Epithelial cell of esophagus (primary cell): Measurements from ENCODE around the gene ZMYND11.

ENCODE experiments used
- DNase-seq: peaks from one replicate; pipeline ENCODE4 v3.0.0; 2010; ENCODE audit warnings: low read depth
- H3K4me3 ChIP-seq: 2 replicates; pipeline ENCODE4 v1.5.1; 2011; ENCODE audit warnings: mild to moderate bottlenecking, low read length, control low read depth
- TF ChIP-seq, protein P1 (sequence below): IDR thresholded peaks from 2 replicates; pipeline ENCODE4 v1.5.1; 2011; ENCODE audit warnings: low read depth, mild to moderate bottlenecking, low read length, control low read depth, inconsistent platforms; ENCODE audit not compliant: insufficient read depth; ENCODE audit errors: missing control alignments

ZMYND11 gene

DNA sequence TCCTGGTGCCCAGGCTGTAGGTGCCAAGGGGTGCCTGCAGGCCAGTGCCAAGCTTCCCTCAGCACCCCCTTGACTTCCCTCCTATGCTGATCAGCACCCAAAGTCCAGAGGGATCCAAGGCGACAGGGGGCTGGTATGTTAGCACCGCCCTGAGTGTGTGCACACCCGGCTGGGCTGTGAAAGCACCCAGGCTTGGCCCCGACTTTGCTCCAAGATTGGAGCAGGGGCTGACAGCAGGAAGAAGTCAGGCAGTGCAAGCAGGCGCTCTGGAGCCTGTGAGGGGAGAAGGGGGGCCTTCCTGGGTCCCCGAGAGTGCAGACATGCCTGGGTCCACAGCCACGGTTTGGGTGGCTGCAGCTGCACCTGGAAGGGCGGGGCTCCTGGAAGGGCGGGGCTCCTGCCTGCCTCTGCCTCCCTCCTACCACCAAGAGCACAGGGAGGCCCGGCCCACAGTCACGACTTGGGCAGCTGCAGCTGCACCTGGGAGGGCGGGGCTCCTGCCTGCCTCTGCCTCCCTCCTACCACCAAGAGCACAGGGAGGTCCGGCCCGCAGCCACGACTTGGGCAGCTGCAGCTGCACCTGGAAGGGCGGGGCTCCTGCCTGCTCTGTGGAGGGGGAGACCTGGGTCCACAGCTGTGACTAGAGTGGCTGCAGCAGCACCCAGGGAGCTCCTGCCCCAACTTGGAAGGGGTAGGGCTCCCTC lies 30.2 kb upstream of the ZMYND11 start:
- no peak for DNase-seq
- TF ChIP-seq, protein P1, sequence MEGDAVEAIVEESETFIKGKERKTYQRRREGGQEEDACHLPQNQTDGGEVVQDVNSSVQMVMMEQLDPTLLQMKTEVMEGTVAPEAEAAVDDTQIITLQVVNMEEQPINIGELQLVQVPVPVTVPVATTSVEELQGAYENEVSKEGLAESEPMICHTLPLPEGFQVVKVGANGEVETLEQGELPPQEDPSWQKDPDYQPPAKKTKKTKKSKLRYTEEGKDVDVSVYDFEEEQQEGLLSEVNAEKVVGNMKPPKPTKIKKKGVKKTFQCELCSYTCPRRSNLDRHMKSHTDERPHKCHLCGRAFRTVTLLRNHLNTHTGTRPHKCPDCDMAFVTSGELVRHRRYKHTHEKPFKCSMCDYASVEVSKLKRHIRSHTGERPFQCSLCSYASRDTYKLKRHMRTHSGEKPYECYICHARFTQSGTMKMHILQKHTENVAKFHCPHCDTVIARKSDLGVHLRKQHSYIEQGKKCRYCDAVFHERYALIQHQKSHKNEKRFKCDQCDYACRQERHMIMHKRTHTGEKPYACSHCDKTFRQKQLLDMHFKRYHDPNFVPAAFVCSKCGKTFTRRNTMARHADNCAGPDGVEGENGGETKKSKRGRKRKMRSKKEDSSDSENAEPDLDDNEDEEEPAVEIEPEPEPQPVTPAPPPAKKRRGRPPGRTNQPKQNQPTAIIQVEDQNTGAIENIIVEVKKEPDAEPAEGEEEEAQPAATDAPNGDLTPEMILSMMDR, result no peak
- H3K4me3 ChIP-seq, result no peak overlapping the region

DNA sequence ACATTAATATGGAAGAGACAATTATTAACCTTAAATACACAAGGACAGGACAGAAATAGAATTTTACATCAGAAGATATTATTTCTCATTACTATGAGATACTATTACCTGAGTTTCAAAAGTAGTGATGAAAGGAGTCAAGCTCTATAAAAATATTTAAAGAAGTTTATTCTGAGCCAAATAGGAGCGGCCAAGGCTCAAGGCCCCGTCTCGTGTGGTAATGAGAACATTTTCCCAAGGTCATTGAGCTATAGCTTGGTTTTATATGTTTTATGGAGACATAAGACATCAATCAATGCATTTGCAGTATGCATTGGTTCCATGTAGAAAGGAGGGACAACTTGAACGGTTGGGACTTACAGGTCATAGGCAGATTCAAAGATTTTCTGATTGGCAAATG lies 29.4 kb upstream of the ZMYND11 start:
- TF ChIP-seq, protein P1, result no peak
- DNase-seq, result no peak
- H3K4me3 ChIP-seq, result no peak overlapping the region

DNA sequence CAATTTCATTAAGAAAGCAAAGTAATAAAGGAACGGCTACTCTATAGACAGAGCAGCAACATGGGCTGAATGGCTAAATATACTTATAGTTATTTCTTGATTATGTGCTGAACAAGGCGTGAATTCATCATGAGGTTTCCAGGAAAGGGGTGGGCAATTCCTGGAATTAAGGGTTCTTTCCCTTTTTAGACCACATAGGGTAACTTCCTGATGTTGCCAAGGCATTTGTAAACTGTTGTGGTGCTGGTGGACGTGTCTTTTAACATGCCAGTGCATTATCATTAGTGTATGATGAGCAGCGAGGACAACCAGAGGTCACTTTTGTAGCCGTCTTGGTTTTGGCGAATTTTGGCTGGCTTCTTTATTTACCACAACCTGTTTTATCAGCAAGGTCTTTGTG lies 28.5 kb upstream of the ZMYND11 start:
- no peak for DNase-seq
- no peak overlapping the region for H3K4me3 ChIP-seq
- TF ChIP-seq, protein P1, result no peak

DNA sequence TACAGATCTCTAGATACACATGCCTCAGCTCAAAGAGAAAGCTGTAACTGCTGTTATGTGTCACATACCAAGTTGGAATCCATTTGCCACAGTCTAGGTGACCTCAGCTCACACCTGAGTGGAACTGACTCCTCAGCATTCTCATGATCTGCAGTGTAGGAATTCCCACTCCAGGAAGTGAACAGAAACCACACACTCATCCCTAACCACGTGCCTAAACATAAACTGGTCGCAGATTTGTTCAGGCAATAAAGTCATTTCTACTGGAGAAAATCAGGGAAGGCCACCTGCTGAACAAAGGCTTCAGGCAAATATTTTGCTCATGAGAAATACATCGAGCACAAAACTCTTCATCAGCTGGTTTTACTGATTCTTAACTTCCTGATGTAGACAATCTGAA lies 23.0 kb upstream of the ZMYND11 start:
- peak; percentile 90 for DNase-seq
- H3K4me3 ChIP-seq, result no peak overlapping the region
- TF ChIP-seq, protein P1, result no peak

DNA sequence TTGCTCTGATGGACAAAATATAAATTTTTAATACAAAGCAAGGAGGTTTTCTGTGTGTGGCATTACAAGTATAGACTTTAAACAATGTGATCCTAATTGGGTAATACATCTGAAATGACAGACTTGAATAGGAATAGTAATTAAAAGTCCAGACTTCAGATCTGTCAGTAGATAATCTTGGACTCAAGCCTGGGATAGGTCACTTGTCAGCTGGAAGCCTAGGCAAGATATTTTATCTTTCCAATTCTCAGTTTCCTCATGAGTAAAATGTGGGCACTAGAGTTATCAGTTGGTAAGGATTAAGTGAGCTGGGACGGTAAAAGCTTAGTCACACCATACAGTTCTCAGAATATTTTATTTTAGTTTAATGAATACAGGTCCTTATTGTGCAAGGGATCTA lies 10.4 kb upstream of the ZMYND11 start:
- no peak for DNase-seq
- H3K4me3 ChIP-seq, result no peak overlapping the region
- TF ChIP-seq, protein P1, result no peak

DNA sequence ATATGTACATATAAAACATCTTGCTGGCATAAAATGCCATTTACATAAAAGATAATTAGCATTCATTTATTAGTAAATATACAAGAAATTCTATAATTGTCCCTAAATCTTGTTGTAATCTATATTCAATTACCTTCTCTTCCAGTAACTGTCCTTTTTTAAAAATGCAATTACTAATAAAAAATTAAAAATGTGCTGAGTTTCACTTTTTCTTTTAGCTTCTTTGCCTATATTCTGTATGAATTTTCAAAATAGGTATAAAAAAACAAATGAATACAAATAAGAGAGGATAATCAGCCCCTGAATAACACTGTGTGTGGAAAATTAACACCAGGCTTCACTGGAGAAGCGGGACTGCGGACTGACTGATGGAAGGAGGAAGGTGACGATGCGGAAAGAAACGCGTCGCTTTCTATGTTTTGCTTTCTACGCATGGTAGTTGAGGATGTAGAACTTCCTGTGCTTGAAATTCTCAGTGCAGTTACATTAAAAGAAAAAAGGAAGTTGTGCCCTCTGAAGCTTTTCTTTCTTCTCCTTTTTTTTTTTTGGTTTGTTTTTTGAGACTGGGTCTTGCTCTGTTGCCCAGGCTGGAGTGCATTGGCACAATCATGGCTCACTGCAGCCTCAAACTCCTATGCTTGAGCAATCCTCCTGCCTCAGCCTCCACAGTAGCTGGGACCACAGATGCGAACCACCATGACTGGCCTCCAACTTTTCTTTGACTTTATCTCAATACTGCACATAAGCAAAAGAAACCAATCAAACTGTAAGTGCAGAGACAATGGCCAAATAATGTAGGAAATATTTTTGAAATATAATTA lies 7.4 kb upstream of the ZMYND11 start:
- no peak for DNase-seq
- H3K4me3 ChIP-seq, result no peak overlapping the region
- TF ChIP-seq, protein P1, result no peak
